Left renal cortex interstitium (tissue), 4 donors: Measurements from ENCODE around the gene UAP1L1. TPM values are rescaled to one million over a fixed set of nuclear protein-coding genes. Genes with fewer than 3 reads are reported as not detected.
A peak's percentile ranks its signal among the peaks of the same experiment; 100 is the strongest.

ENCODE experiments used
- DNase-seq, 4 donors: peaks; one replicate each; pipeline ENCODE4 v3.0.0-alpha.2; 2013; ENCODE audit warnings: low read depth in 4 of 4, low spot score in 2 of 4, missing footprints in 1 of 4
- polyA plus RNA-seq, 4 donors: library from polyadenylated mRNA; unstranded; fragments of 120-200 nt; gene quantifications; one replicate each; pipeline ENCODE4 v1.2.1, GENCODE V29; 2013; ENCODE audit not compliant: insufficient read length in 4 of 4

The UAP1L1 gene
- polyA plus RNA-seq, 4 donors, result 4.2 to 7.4 (median 5.9) TPM

DNA sequence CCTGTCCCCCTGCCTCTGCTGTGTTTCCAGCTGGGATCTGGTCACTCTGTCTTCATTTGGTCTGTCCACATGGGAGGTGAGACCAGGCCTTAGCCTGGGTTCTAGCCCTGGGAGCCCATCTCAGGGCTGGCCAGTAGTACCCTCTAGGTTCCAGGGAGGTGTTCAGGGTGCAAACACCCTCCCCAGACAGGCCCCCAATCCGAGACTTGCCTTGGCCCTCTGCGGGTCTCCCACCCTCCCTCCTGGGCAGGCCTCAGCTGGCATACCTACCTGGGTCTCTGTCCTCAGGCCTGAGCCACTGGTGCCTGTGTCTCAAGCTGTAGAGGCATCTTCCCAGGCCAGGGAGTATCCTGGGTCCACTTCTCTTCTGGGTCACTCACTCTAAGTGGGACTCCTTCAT lies 6.0 kb upstream of the UAP1L1 start:
- no peak for DNase-seq

DNA sequence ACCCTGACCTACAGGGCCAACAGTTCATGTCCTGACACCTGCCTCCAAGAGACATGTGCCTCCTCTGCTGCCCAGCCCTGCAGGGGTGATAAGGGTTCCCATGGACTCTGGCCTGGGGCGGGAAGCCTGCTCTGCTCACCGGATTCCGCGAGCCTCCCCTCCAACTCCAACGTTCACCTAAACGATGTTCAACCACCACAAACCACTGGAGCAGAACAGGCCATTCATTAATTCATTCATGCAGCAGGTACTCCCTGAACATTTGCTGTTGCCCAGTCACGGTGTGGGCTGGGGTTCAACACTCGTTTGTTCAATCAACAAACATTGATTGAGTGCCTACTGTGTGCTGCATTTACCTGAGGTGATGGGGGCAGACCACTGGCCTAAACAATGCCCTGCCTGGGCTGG lies 3.3 kb upstream of the UAP1L1 start:
- no peak for DNase-seq

- no peak for DNase-seq
Observed at GRCh38 chr9:137074657-137075274, 2.6 kb upstream of the UAP1L1 start.

- DNase-seq, result no peak
Observed at GRCh38 chr9:137075275-137075775, 2.0 kb upstream of the UAP1L1 start.

DNA sequence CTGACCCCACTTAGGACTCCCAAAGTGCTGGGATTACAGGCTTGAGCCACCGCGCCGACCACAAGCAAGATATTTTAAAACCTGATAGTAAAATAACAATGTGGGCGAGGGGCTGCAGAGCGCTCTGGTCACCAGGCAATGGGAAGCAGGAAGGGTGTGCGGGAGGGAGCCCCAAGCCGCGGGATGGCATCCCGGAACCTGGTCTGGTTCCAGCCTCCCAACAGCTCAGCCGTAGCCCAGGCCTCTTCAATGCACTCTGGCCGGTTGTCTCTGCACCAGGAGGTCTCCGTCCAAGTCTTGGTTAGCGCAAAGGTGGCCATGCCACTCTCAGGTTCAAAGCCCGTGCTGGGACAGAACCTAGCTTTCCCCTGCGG lies 694 bp upstream of the UAP1L1 start:
- no peak for DNase-seq

DNA sequence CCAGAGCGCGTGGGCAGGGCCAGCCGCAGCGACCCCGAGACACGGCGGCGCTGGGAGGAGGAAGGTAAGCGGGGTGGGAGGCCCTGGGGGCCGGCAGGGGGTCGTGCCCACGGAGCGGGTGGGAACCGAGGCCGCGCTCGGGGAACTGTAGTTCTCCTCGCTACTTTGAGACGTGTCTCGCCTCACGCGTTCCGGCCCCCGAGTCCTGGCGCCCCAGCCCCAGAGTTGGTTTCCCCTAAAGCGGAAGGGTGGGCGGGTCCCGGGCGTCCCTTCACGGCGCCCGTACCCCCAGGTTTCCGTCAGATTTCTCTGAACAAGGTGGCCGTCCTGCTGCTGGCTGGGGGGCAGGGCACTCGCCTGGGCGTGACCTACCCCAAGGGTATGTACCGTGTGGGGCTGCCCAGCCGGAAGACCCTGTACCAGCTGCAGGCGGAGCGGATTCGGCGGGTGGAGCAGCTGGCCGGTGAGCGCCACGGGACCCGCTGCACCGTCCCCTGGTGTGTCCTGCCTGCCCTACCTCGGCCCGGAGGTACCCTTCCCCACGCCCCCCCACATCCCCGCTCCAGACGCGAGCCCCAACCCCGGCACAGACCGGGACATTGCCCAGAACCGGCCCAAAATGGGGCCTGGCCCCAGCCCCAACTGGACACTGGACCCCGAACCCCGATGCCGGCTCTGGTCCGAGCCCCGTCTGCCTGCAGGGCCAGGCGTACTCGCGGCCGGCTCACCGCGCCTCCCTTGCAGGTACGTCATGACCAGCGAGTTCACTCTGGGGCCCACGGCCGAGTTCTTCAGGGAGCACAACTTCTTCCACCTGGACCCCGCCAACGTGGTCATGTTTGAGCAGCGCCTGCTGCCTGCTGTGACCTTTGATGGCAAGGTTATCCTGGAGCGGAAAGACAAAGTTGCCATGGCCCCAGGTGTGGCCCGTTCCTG lies 709 bp downstream of the UAP1L1 start:
- DNase-seq, result no peak

GRCh38 chr9:137078701-137079400 lies 1.5 kb downstream of the UAP1L1 start:
- no peak for DNase-seq

GRCh38 chr9:137079401-137079787 lies 2.1 kb downstream of the UAP1L1 start:
- DNase-seq, result no peak

- no peak for DNase-seq
Observed at GRCh38 chr9:137080260-137081122, 3.2 kb downstream of the UAP1L1 start.

- DNase-seq, result no peak
Observed at GRCh38 chr9:137082222-137082924, 5.1 kb downstream of the UAP1L1 start.

DNA sequence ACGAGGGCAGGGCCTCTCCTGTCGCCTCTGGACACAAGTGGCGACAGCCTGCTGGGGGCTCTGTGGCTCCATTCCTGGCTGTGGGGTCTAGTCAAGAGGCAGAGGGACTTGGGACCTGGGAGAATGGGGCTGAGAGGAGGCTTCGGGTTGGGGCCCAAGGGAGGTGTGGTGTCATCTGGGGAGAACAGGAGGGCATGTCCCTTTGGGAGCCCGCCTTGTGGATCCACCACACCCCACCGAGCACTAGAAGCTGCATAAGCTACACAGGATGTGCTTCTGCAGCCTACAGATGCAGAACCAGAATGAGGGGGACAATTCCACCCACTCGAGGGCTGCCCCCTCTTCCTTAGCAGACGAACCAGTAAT lies 5.6 kb downstream of the UAP1L1 start:
- no peak for DNase-seq

GRCh38 chr9:137083394-137084004 lies 6.2 kb downstream of the UAP1L1 start:
- no peak for DNase-seq

GRCh38 chr9:137084526-137084925 lies 7.2 kb downstream of the UAP1L1 start:
- DNase-seq, result no peak

GRCh38 chr9:137085920-137086530 lies 8.7 kb downstream of the UAP1L1 start:
- no peak for DNase-seq

GRCh38 chr9:137086531-137087408 lies 9.5 kb downstream of the UAP1L1 start, which contains the start of gene MAN1B1:
MAN1B1 (plus strand) TSS chr9:137086985; CDS start chr9:137087000, 15 bp downstream.
- DNase-seq, result peak; percentile 81 to 97 (median 96)

DNA sequence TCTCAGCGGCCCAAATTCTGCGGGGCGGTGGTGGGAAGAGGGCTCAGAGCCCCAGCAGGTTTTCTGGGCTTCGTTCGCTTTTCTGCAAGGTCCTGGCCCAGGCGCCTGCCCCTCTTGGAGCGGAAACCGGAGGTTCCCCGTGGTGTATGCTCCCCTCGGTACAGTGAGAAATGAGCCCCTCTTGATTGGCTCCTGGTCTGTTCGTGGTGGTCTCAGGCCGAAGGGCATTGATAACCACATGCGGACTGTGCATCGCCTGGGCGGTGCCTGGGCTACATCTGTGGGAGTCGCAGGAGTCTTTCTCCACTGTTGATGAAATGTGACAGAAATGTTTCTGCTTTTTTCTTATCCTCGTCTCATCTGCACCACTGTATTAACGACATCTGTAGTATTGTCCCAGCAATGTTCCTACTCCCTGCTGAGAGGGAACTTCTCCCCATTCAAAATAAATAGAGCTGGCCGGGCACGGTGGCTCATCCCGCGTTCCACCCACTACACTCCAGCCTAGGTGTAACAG lies 10.2 kb downstream of the UAP1L1 start:
- no peak for DNase-seq

- DNase-seq, result no peak
Observed at GRCh38 chr9:137088121-137088520, 10.8 kb downstream of the UAP1L1 start.
